Measurements from ENCODE around the gene TSPAN31.

Gene TSPAN31

DNA sequence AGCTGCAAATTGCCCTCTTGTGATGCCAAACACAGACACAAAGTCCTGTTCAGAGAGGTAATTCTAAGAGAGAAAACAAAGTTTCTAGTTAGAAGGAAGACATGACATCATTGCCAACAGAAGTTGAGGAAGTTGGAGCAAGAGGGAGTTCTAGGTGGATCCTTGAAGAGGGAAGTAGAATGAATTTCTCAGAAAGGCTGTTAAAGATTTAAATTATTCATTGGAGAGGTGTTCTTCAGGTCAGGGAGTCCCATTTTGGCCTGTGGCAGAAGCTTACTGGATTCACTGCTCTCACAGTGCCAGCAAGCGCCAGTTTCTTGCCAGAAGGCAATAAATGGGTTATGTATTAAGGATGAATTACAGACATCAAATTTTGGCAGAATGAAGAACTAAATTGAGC is 53.1 kb downstream of the TSPAN31 start:
- DNase-seq: no peak

Data from activated naive CD4-positive, alpha-beta T cell treated with anti-CD3 and anti-CD28 coated beads, Interleukin-2, amount 50 U/mL, for 16 hours (primary cell).